HUES6 (cell line): ENCODE data around the gene HYAL4.
A peak's percentile ranks its signal among the peaks of the same experiment; 100 is the strongest.

Experiments used
- H3K27ac ChIP-seq: 2 replicates; pipeline ENCODE4 v1.7.0; 2013; ENCODE audit warnings: low read depth, mild to moderate bottlenecking, low read length, inconsistent platforms
- H3K27me3 ChIP-seq: 2 replicates; pipeline ENCODE4 v1.6.1; 2013; ENCODE audit warnings: low read length; ENCODE audit not compliant: control insufficient read depth, insufficient read depth
- H3K36me3 ChIP-seq: 2 replicates; pipeline ENCODE4 v1.6.1; 2013; ENCODE audit warnings: low read length; ENCODE audit not compliant: control insufficient read depth, insufficient read depth
- H3K4me1 ChIP-seq: 2 replicates; pipeline ENCODE4 v1.6.1; 2013; ENCODE audit warnings: low read length; ENCODE audit not compliant: control insufficient read depth, insufficient read depth
- H3K4me3 ChIP-seq: 2 replicates; pipeline ENCODE4 v1.5.1; 2013; ENCODE audit warnings: low read depth, low read length
- H3K9ac ChIP-seq: one replicate; pipeline ENCODE4 v1.6.1; 2013; ENCODE audit warnings: mild to moderate bottlenecking, low read length
- H3K9me3 ChIP-seq: 2 replicates; pipeline ENCODE4 v1.6.1; 2013; ENCODE audit warnings: low read depth, low read length; ENCODE audit not compliant: control insufficient read depth, insufficient read depth

Gene HYAL4

GRCh38 chr7:123844712-123845219 is at the start of gene HYAL4:
Gene HYAL4, plus strand, starts transcription at chr7:123845169. Its CDS starts 23,105 bp downstream, at chr7:123868274.
- H3K36me3 ChIP-seq = no peaks in the 10 kb centered on the region
- peaks cover 11% of the 10 kb centered on the region; the same call in 1 of the 2 replicates for H3K4me1 ChIP-seq
- H3K4me3 ChIP-seq = no peak within 1 kb of the TSS
- no peaks in the 10 kb centered on the region for H3K27me3 ChIP-seq
- no peak within 1 kb of the TSS for H3K9ac ChIP-seq
- H3K9me3 ChIP-seq = peaks cover 2% of the 10 kb centered on the region; the same call in 1 of the 2 replicates
- no peak within 1 kb of the TSS for H3K27ac ChIP-seq

GRCh38 chr7:123795917-123796316 is 49.1 kb upstream of the HYAL4 start:
- no peak overlapping the region for H3K4me3 ChIP-seq
- H3K27me3 ChIP-seq = no peaks in the 10 kb centered on the region
- H3K9ac ChIP-seq = no peak overlapping the region
- H3K9me3 ChIP-seq = peaks cover 19% of the 10 kb centered on the region
- peaks cover 13% of the 10 kb centered on the region for H3K4me1 ChIP-seq
- no peak overlapping the region for H3K27ac ChIP-seq
- H3K36me3 ChIP-seq = no peaks in the 10 kb centered on the region

GRCh38 chr7:123796568-123796967 is 48.4 kb upstream of the HYAL4 start:
- Histone ChIP-seq H3K27me3 (no peaks in the 10 kb centered on the region), H3K4me3 (no peak overlapping the region), H3K9ac (no peak overlapping the region)

GRCh38 chr7:123797673-123798531 is 47.1 kb upstream of the HYAL4 start:
- Histone ChIP-seq H3K36me3 (no peaks in the 10 kb centered on the region), H3K4me1 (peaks cover 13% of the 10 kb centered on the region), H3K4me3 (no peak overlapping the region), H3K27ac (peak overlapping the region; percentile 63), H3K9ac (peak overlapping the region; percentile 22), H3K9me3 (peaks cover 19% of the 10 kb centered on the region), H3K27me3 (no peaks in the 10 kb centered on the region)

More at GRCh38 chr7:123796568-123796967, 48.4 kb upstream of the HYAL4 start:
- Histone ChIP-seq H3K4me1 (peaks cover 13% of the 10 kb centered on the region), H3K9me3 (peaks cover 19% of the 10 kb centered on the region), H3K27ac (no peak overlapping the region), H3K36me3 (no peaks in the 10 kb centered on the region)

GRCh38 chr7:123798532-123799188 is 46.3 kb upstream of the HYAL4 start:
- H3K4me1 ChIP-seq = peaks cover 13% of the 10 kb centered on the region
- H3K27me3 ChIP-seq = no peaks in the 10 kb centered on the region
- no peak overlapping the region for H3K4me3 ChIP-seq
- no peaks in the 10 kb centered on the region for H3K36me3 ChIP-seq
- H3K9ac ChIP-seq = peak overlapping the region; percentile 22
- peaks cover 19% of the 10 kb centered on the region for H3K9me3 ChIP-seq
- peak overlapping the region; percentile 33; the same call in 1 of the 2 replicates for H3K27ac ChIP-seq

GRCh38 chr7:123802249-123802648 is 42.7 kb upstream of the HYAL4 start:
- Histone ChIP-seq H3K36me3 (no peaks in the 10 kb centered on the region), H3K4me3 (no peak overlapping the region)

GRCh38 chr7:123805287-123805686 is 39.7 kb upstream of the HYAL4 start:
- Histone ChIP-seq H3K27ac (no peak overlapping the region), H3K27me3 (no peaks in the 10 kb centered on the region), H3K9ac (no peak overlapping the region), H3K36me3 (no peaks in the 10 kb centered on the region), H3K4me3 (no peak overlapping the region), H3K4me1 (no peaks in the 10 kb centered on the region), H3K9me3 (no peaks in the 10 kb centered on the region)

More at GRCh38 chr7:123802249-123802648, 42.7 kb upstream of the HYAL4 start:
- peaks cover 13% of the 10 kb centered on the region for H3K4me1 ChIP-seq
- H3K27ac ChIP-seq = no peak overlapping the region
- no peaks in the 10 kb centered on the region for H3K27me3 ChIP-seq
- H3K9ac ChIP-seq = no peak overlapping the region
- H3K9me3 ChIP-seq = no peaks in the 10 kb centered on the region

- no peak overlapping the region for H3K4me3 ChIP-seq
- H3K36me3 ChIP-seq = no peaks in the 10 kb centered on the region
- no peaks in the 10 kb centered on the region for H3K9me3 ChIP-seq
- H3K27ac ChIP-seq = no peak overlapping the region
- H3K4me1 ChIP-seq = no peaks in the 10 kb centered on the region
- H3K27me3 ChIP-seq = no peaks in the 10 kb centered on the region
- H3K9ac ChIP-seq = no peak overlapping the region
Observed at GRCh38 chr7:123809471-123809870, 35.5 kb upstream of the HYAL4 start.

- Histone ChIP-seq H3K27me3 (no peaks in the 10 kb centered on the region), H3K9me3 (no peaks in the 10 kb centered on the region), H3K4me1 (no peaks in the 10 kb centered on the region), H3K4me3 (no peak overlapping the region), H3K9ac (no peak overlapping the region), H3K27ac (no peak overlapping the region), H3K36me3 (no peaks in the 10 kb centered on the region)
Observed at GRCh38 chr7:123811056-123811455, 33.9 kb upstream of the HYAL4 start.

GRCh38 chr7:123816916-123817315 is 28.1 kb upstream of the HYAL4 start:
- no peaks in the 10 kb centered on the region for H3K27me3 ChIP-seq
- H3K4me3 ChIP-seq = no peak overlapping the region
- no peak overlapping the region for H3K27ac ChIP-seq
- H3K4me1 ChIP-seq = no peaks in the 10 kb centered on the region
- H3K9ac ChIP-seq = no peak overlapping the region
- H3K9me3 ChIP-seq = no peaks in the 10 kb centered on the region
- H3K36me3 ChIP-seq = no peaks in the 10 kb centered on the region

- no peak overlapping the region for H3K9ac ChIP-seq
- H3K9me3 ChIP-seq = no peaks in the 10 kb centered on the region
- no peaks in the 10 kb centered on the region for H3K4me1 ChIP-seq
- H3K27me3 ChIP-seq = no peaks in the 10 kb centered on the region
- H3K4me3 ChIP-seq = no peak overlapping the region
- no peak overlapping the region for H3K27ac ChIP-seq
- H3K36me3 ChIP-seq = no peaks in the 10 kb centered on the region
Observed at GRCh38 chr7:123819001-123819400, 26.0 kb upstream of the HYAL4 start.
